Measurements from ENCODE around the gene SCAI. TPM values are rescaled to one million over a fixed set of nuclear protein-coding genes. Genes with fewer than 3 reads are reported as not detected.

Gene SCAI
- total and polyA plus RNA-seq, 10 donors, result 1.6 to 19.6 (median 7.5) TPM

DNA sequence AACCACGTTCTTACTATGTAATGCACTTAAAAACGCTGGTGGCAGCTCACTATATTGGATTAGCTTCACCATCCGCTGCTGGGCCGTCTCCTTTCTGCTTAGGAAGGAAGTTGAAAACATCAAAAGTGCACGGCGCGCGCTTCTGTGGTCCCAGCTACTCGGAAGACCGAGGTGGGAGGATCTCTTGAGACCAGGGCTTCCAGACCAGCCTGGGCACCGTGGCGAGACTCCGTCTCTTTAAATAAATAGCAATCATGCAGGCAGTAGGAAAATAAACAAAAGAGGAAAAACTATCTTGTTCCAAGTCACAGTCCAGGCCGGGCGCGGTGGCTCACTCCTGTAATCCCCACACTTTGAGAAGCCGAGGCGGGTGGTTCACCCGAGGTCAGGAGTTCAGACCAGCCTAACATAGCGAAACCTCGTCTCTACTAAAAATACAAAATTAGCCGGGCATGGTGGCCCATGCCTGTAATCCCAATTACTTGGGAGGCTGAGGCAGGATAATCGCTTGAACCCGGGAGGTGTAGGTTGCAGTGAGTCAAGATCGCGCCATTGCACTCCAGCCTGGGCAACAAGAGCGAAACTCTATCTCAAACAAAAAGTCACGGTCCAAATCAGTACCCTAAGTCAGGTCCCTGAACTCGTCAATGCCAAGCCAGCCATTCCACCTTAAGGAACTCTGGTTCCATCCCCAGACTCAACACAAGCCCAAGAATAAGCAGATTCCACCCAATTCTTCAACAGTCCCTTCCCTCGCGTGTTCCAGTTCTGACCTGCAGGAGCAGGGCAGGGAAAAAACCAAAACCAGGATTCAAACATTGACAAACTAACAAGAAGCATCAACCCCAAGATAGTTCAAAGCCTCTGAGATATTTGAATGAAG is 201.4 kb downstream of the SCAI start:
- TF ChIP-seq, protein P1, sequence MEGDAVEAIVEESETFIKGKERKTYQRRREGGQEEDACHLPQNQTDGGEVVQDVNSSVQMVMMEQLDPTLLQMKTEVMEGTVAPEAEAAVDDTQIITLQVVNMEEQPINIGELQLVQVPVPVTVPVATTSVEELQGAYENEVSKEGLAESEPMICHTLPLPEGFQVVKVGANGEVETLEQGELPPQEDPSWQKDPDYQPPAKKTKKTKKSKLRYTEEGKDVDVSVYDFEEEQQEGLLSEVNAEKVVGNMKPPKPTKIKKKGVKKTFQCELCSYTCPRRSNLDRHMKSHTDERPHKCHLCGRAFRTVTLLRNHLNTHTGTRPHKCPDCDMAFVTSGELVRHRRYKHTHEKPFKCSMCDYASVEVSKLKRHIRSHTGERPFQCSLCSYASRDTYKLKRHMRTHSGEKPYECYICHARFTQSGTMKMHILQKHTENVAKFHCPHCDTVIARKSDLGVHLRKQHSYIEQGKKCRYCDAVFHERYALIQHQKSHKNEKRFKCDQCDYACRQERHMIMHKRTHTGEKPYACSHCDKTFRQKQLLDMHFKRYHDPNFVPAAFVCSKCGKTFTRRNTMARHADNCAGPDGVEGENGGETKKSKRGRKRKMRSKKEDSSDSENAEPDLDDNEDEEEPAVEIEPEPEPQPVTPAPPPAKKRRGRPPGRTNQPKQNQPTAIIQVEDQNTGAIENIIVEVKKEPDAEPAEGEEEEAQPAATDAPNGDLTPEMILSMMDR (IDR thresholded peaks at IDR 0.05 in 8 of 11, conservative IDR thresholded peaks at IDR 0.05 in 3 of 11), result no peak
- TF ChIP-seq POLR2A (IDR thresholded peaks at IDR 0.05) (peak in 1 of 3 donors; percentile 27), POLR2AphosphoS5 (IDR thresholded peaks at IDR 0.05) (peak in 1 of 3 donors; percentile 59)
- H3K4me1 ChIP-seq, result peaks cover 7 to 49% (median 22%) of the 10 kb centered on the region in 6 donors
- no peaks in the 10 kb centered on the region for H3K9me3 ChIP-seq
- 13 to 20% (median 17%) methylated on average over 29 to 31 of the region's 31 CpGs for WGBS, 5 donors
- no peaks in the 10 kb centered on the region for H3K27me3 ChIP-seq (replicated peaks in 1 of 7)
- peaks cover 0 to 18% (median 14%) of the 10 kb centered on the region in 6 donors for H3K36me3 ChIP-seq
- H3K27ac ChIP-seq, result peak overlapping the region; percentile 92 to 99 (median 98)
- H3K4me3 ChIP-seq, result peak overlapping the region; percentile 53 to 92 (median 82)
- DNase-seq, result peak; percentile 93
- intact Hi-C loops (cut with DNase I; ENCODE audit: low total_unique reads), result loop anchor here (10.0 kb wide), 1 partner anchor 203 kb away; the partner anchor contains the start of gene SCAI

DNA sequence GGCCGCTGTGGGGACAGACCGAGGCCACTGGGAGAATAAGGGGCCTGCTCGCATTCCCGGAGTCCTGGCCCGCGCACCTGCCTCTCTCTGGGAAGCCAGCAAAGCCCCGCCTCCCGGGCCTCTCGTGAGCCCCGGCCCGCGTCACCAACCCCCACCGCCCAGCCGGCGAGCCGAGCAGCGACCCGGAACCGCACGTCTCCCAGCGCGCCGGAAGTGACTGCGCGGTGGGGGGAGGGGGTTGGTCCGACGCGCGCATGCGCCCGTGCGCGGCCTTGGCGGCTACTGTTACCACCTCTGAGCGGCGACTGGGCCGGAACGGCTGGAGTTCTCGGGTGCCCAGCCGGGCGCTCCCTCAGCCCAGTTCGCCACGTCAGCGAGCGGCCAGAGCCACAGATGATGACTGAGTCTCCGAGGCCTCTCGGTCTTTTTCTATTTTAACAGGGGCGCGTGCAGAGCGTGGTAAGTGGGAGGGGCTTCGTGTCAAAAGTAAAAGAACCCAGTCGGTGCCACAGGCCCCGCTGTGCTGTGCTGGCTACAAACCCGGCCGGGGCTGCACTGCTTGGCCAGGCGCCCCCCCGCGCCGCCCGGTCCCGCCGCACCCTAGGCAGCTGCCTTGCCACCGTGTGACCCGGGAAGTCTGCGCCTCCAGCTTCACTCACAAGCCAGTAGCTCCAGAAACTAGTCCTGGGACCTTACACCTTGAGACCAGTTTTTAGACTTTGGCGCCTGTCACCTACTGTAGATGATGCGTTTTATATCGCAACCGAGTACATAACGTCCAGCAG is 202.2 kb downstream of the SCAI start, which contains the start of gene GOLGA1:
Gene GOLGA1, minus strand, starts transcription at position 190 of the 785 bp plus-strand sequence. CDS start 2,372 bp downstream, outside the sequence.
- Histone ChIP-seq H3K36me3 (peaks cover 0 to 26% (median 21%) of the 10 kb centered on the region in 6 donors), H3K4me1 (peaks cover 7 to 51% (median 22%) of the 10 kb centered on the region in 6 donors), H3K9me3 (no peaks in the 10 kb centered on the region), H3K4me3 (peak within 1 kb of the TSS; percentile 53 to 92 (median 82)), H3K27me3 (replicated peaks in 1 of 7) (no peaks in the 10 kb centered on the region), H3K27ac (peak within 1 kb of the TSS; percentile 92 to 99 (median 98))
- whole genome bisulfite sequencing, 5 donors, result 0 to 1% (median 0%) methylated on average over 33 to 70 of the region's 70 CpGs
- intact Hi-C loops (cut with DNase I; ENCODE audit: low total_unique reads), result loop anchor here (10.0 kb wide), 1 partner anchor 204 kb away; the partner anchor contains the start of gene SCAI
- DNase-seq, result peak; percentile 99
- TF ChIP-seq POLR2AphosphoS5 (IDR thresholded peaks at IDR 0.05), result peak; percentile 95 to 99 (median 97)
- peak in 2 of 3 donors; percentile 85 for TF ChIP-seq POLR2A (IDR thresholded peaks at IDR 0.05)
- TF ChIP-seq, protein P1 (IDR thresholded peaks at IDR 0.05 in 8 of 11, conservative IDR thresholded peaks at IDR 0.05 in 3 of 11), result peak in 3 of 11 experiments; percentile 13 to 23 (median 20)

DNA sequence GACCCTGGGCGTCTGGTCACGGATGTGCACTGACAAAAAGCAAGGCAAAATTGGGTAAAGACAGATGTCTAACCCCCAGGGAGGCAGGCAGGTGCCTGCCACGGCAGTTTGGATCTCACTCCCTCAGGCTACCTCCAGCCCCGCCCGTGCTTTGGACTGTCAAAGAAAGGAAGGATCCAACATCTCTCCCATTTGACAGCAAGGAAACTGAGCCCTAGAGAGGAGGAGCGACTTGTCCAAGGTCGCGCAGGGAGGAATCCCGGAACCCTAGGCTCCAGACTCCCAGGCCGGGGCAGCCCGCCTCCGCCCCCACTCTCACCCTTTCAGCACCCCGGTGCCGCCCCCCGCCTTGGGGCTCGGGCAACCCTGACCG is 202.8 kb downstream of the SCAI start:
- Histone ChIP-seq H3K9me3 (no peaks in the 10 kb centered on the region), H3K27ac (peak overlapping the region; percentile 92 to 99 (median 98)), H3K36me3 (peaks cover 0 to 32% (median 24%) of the 10 kb centered on the region in 6 donors), H3K27me3 (replicated peaks in 1 of 7) (no peaks in the 10 kb centered on the region), H3K4me3 (peak overlapping the region; percentile 53 to 92 (median 82)), H3K4me1 (peaks cover 7 to 51% (median 22%) of the 10 kb centered on the region in 6 donors)
- TF ChIP-seq POLR2AphosphoS5 (IDR thresholded peaks at IDR 0.05) (no peak), POLR2A (IDR thresholded peaks at IDR 0.05) (no peak)
- TF ChIP-seq, protein P1 (IDR thresholded peaks at IDR 0.05 in 8 of 11, conservative IDR thresholded peaks at IDR 0.05 in 3 of 11), result no peak
- no peak for DNase-seq
- intact Hi-C loops (cut with DNase I; ENCODE audit: low total_unique reads), result loop anchor here (10.0 kb wide), 1 partner anchor 204 kb away; the partner anchor contains the start of gene SCAI
- WGBS, 5 donors, result 0 to 1% (median 0%) methylated on average over 3 to 17 of the region's 17 CpGs

All from spleen (tissue), 11 donors.